ENCODE measurements around the gene ADAMTS4. TPM values are rescaled to one million over a fixed set of nuclear protein-coding genes. Genes with fewer than 3 reads are reported as not detected.

The ADAMTS4 gene
- total RNA-seq, 2 donors from 2014 or later, result 0.55 to 3.4 TPM

DNA sequence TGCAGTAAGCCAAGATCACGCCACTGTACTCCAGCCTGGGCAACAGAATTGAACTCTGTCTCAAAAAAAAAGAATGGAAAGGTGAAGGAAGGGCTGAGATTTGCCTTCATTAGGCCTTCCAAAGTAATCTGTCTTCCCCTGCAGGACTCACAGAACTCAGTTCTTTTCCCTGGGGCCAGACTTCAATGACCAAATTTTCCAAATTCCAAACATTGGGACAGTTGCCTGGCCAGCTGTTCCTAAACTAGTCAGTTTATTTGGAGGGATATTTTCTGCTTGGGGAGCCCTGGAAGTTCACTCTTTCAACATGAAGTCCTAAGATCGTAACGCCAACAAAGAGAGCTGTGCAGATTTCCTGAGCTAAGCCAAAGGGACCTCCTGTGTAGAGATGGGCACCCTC lies 61.0 kb downstream of the ADAMTS4 start:
- no peak overlapping the region for H3K27ac ChIP-seq
- H3K4me3 ChIP-seq, result no peak overlapping the region
- no peaks in the 10 kb centered on the region for H3K36me3 ChIP-seq
- H3K9me3 ChIP-seq, result no peaks in the 10 kb centered on the region
- intact Hi-C loops (cut with DNase I), result no loop called here
- DNase-seq (ENCODE audit: low spot score), result no peak
- no peaks in the 10 kb centered on the region for H3K27me3 ChIP-seq (replicated peaks; ENCODE audit: insufficient read depth)
- 83% methylated on average over 3 of the region's 3 CpGs for WGBS
- TF ChIP-seq POLR2AphosphoS5 (IDR thresholded peaks at IDR 0.05) (no peak), POLR2A (IDR thresholded peaks at IDR 0.05) (no peak)
- TF ChIP-seq, protein P1, sequence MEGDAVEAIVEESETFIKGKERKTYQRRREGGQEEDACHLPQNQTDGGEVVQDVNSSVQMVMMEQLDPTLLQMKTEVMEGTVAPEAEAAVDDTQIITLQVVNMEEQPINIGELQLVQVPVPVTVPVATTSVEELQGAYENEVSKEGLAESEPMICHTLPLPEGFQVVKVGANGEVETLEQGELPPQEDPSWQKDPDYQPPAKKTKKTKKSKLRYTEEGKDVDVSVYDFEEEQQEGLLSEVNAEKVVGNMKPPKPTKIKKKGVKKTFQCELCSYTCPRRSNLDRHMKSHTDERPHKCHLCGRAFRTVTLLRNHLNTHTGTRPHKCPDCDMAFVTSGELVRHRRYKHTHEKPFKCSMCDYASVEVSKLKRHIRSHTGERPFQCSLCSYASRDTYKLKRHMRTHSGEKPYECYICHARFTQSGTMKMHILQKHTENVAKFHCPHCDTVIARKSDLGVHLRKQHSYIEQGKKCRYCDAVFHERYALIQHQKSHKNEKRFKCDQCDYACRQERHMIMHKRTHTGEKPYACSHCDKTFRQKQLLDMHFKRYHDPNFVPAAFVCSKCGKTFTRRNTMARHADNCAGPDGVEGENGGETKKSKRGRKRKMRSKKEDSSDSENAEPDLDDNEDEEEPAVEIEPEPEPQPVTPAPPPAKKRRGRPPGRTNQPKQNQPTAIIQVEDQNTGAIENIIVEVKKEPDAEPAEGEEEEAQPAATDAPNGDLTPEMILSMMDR (IDR thresholded peaks at IDR 0.05), result no peak
- H3K4me1 ChIP-seq (replicated peaks), result peaks cover 5% of the 10 kb centered on the region

Small RNA genes lying within 50 kb of the gene (microRNA-seq; reads per million reads assigned to microRNA genes)
- 2.9 reads per million, percentile 35 among the genes with 10 or more reads in this experiment for gene MIR5187

Small RNA genes lying within 50 kb of the gene (small RNA-seq; reads per million reads assigned to genes)
- 0 reads per million in 2 donors for gene RF01225

Other genes with a start within 250 kb of the ADAMTS4 start
- gene ITLN2, start 244.2 kb downstream of the ADAMTS4 start, total RNA-seq, result 1 to 10 TPM in 1 of 2 donors, under 1 TPM in 1; 0.82 to 2.4 TPM
- gene F11R, start 177.9 kb downstream of the ADAMTS4 start, total RNA-seq, result 100 to 1,000 TPM in 1 of 2 donors, 10 to 100 TPM in 1; 43.6 to 104 TPM
- gene TSTD1, start 160.1 kb downstream of the ADAMTS4 start, total RNA-seq, result 100 to 1,000 TPM; 137 to 648 TPM
- gene USF1, start 153.1 kb downstream of the ADAMTS4 start, total RNA-seq, result 10 to 100 TPM; 46.3 to 65.8 TPM
- gene ARHGAP30, start 129.2 kb downstream of the ADAMTS4 start, total RNA-seq, result 1 to 10 TPM; 3.2 to 5.3 TPM
- 10 to 100 TPM in 1 of 2 donors, 1 to 10 TPM in 1; 9.6 to 18.6 TPM for gene NECTIN4, start 109.5 kb downstream of the ADAMTS4 start, total RNA-seq
- gene KLHDC9, start 100.7 kb downstream of the ADAMTS4 start, total RNA-seq, result 10 to 100 TPM; 24.8 to 33.3 TPM
- gene PFDN2, start 81.0 kb downstream of the ADAMTS4 start, total RNA-seq, result 10 to 100 TPM; 33.6 to 36.0 TPM
- 10 to 100 TPM; 31.1 to 51.7 TPM for gene NIT1, start 80.9 kb downstream of the ADAMTS4 start, total RNA-seq
- gene DEDD, start 66.4 kb downstream of the ADAMTS4 start, total RNA-seq, result 10 to 100 TPM; 30.1 to 41.5 TPM
- gene UFC1, start 45.1 kb downstream of the ADAMTS4 start, total RNA-seq, result 10 to 100 TPM; 71.3 to 72.8 TPM
- gene USP21, start 39.6 kb downstream of the ADAMTS4 start, total RNA-seq, result 10 to 100 TPM; 28.1 to 32.1 TPM
- 10 to 100 TPM; 13.8 to 42.6 TPM for gene PPOX, start 32.6 kb downstream of the ADAMTS4 start, total RNA-seq
- gene B4GALT3, start 21.5 kb downstream of the ADAMTS4 start, total RNA-seq, result 10 to 100 TPM; 38.2 to 68.7 TPM
- gene NDUFS2, start 3.3 kb upstream of the ADAMTS4 start, total RNA-seq, result 100 to 1,000 TPM; 108 to 111 TPM
- gene FCER1G, start 16.2 kb upstream of the ADAMTS4 start, total RNA-seq, result 10 to 100 TPM in 1 of 2 donors, 1 to 10 TPM in 1; 3.6 to 22.4 TPM
- gene APOA2, start 24.6 kb upstream of the ADAMTS4 start, total RNA-seq, result not detected
- 10 to 100 TPM in 1 of 2 donors, 1 to 10 TPM in 1; 7.5 to 15.6 TPM for gene TOMM40L, start 27.0 kb upstream of the ADAMTS4 start, total RNA-seq
- not detected for gene NR1I3, start 39.1 kb upstream of the ADAMTS4 start, total RNA-seq
- gene PCP4L1, start 59.7 kb upstream of the ADAMTS4 start, total RNA-seq, result 10 to 100 TPM in 1 of 2 donors, 1 to 10 TPM in 1; 7.6 to 10.1 TPM
- 1 to 10 TPM; 2.2 to 7.3 TPM for gene MPZ, start 110.9 kb upstream of the ADAMTS4 start, total RNA-seq
- gene SDHC, start 115.3 kb upstream of the ADAMTS4 start, total RNA-seq, result 100 to 1,000 TPM in 1 of 2 donors, 10 to 100 TPM in 1; 59.0 to 107 TPM
- gene CFAP126, start 168.8 kb upstream of the ADAMTS4 start, total RNA-seq, result not detected